HCT116 (cell line): ENCODE measurements around the gene PBLD. TPM values are rescaled to one million over a fixed set of nuclear protein-coding genes. Genes with fewer than 3 reads are reported as not detected.

Experiments used
- ATAC-seq: fragments of 200-7000 bp; cut with Tn5 transposase; 2 replicates; pipeline ENCODE4 v1.9.1; 2020; ENCODE audit warnings: mild to moderate bottlenecking, moderate library complexity
- BruUV-seq: library from RNA; stranded (reverse); fragments of 400-500 nt; replicated peaks from 2 replicates; lab custom pipeline; 2021; lab: Mats Ljungman, UMichigan
- CTCF ChIA-PET: fragments of 300-600 bp; sonication (Branson Sonifier 250); formaldehyde crosslinking; loops from one replicate; lab custom pipeline; 2021; ENCODE audit warnings: antibody characterized with exemption; lab: Charles Lee
- POLR2A ChIA-PET: fragments of 300-600, 350-600 bp; sonication (Branson Sonifier 250); formaldehyde crosslinking; loops from one replicate; lab custom pipeline; 2021; ENCODE audit warnings: antibody characterized with exemption; lab: Charles Lee
- RAD21 ChIA-PET, 2 experiments: fragments of 300-600 bp; sonication (Branson Sonifier 250); formaldehyde crosslinking; loops; one replicate each; lab custom pipeline; 2023; ENCODE audit warnings: low total read pairs in 2 of 2; ENCODE audit not compliant: uncharacterized antibody in 2 of 2, unreplicated experiment in 2 of 2, low non-redundant PET in 1 of 2; lab: Charles Lee
- DNase-seq: peaks from one replicate; pipeline ENCODE4 v3.0.0-alpha.2; 2010; ENCODE audit warnings: low read depth, low spot score
- H2AFZ ChIP-seq: fragments of 200-600 bp; shearing (Covaris generic), sonication (generic); 2 replicates; pipeline ENCODE4 v1.6.1; 2017; ENCODE audit warnings: low read depth, mixed run types, mixed read lengths, antibody characterized with exemption, low read length; ENCODE audit not compliant: poor library complexity, severe bottlenecking
- H3K27ac ChIP-seq: 2 replicates; pipeline ENCODE4 v1.5.1; 2012; ENCODE audit warnings: low read depth, low read length
- H3K27me3 ChIP-seq: fragments of 200-600 bp; sonication (generic); 2 replicates; pipeline ENCODE4 v1.6.1; 2016; ENCODE audit warnings: mixed run types, low read length, mixed read lengths; ENCODE audit not compliant: insufficient read depth
- H3K36me3 ChIP-seq, 2 experiments: fragments of 200-500 bp in 1 of 2; fragments of 200-600 bp in 1 of 2; sonication (Bioruptor generic) in 1 of 2; sonication (generic) in 1 of 2; 2 replicates each; pipeline versions ENCODE4 v1.5.1 to v1.6.1; 2014 to 2016; ENCODE audit warnings: low read length in 2 of 2, inconsistent platforms in 1 of 2, mixed read lengths in 1 of 2, mixed run types in 1 of 2; ENCODE audit not compliant: insufficient read depth in 2 of 2, control insufficient read depth in 1 of 2
- H3K4me1 ChIP-seq, 2 experiments: fragments of 200-600 bp in 1 of 2; sonication (generic) in 1 of 2; 2 replicates each; pipeline versions ENCODE4 v1.5.1 to v1.6.1; 2012 to 2017; ENCODE audit warnings: low read length in 2 of 2, inconsistent platforms in 1 of 2, mild to moderate bottlenecking in 1 of 2, mixed read lengths in 1 of 2, mixed run types in 1 of 2, moderate library complexity in 1 of 2; ENCODE audit not compliant: insufficient read depth in 2 of 2, control insufficient read depth in 1 of 2
- H3K4me2 ChIP-seq: fragments of 200-600 bp; sonication (generic); 2 replicates; pipeline ENCODE4 v1.6.1; 2017; ENCODE audit warnings: mixed run types, low read length, mixed read lengths
- H3K4me3 ChIP-seq, 2 experiments: fragments of 200-600 bp in 1 of 2; sonication (generic) in 1 of 2; replicated peaks in 1 of 2; 2 replicates each; pipeline ENCODE4 v1.5.1; 2011 to 2016; ENCODE audit warnings: low read length in 2 of 2, control low read depth in 1 of 2, low read depth in 1 of 2, mild to moderate bottlenecking in 1 of 2, mixed read lengths in 1 of 2, mixed run types in 1 of 2
- H3K79me2 ChIP-seq: fragments of 200-600 bp; sonication (generic); 2 replicates; pipeline ENCODE4 v1.6.1; 2017; ENCODE audit warnings: mild to moderate bottlenecking, mixed run types, low read length, moderate library complexity, mixed read lengths; ENCODE audit not compliant: insufficient read depth
- H3K9ac ChIP-seq: fragments of 200-600 bp; sonication (generic); 2 replicates; pipeline ENCODE4 v1.6.1; 2016; ENCODE audit warnings: low read length, mixed read lengths
- H3K9me2 ChIP-seq: fragments of 200-600 bp; sonication (generic), shearing (Covaris generic); 2 replicates; pipeline ENCODE4 v1.6.1; 2017; ENCODE audit warnings: mixed run types, mild to moderate bottlenecking, moderate library complexity; ENCODE audit not compliant: insufficient read depth
- H3K9me3 ChIP-seq, 2 experiments: fragments of 200-500 bp in 1 of 2; fragments of 200-600 bp in 1 of 2; sonication (Bioruptor generic) in 1 of 2; sonication (generic) in 1 of 2; 2 replicates each; pipeline ENCODE4 v1.6.1; 2014 to 2017; ENCODE audit warnings: low read length in 2 of 2, mixed read lengths in 2 of 2, inconsistent platforms in 1 of 2, low read depth in 1 of 2, mild to moderate bottlenecking in 1 of 2, mixed run types in 1 of 2, moderate library complexity in 1 of 2; ENCODE audit not compliant: control insufficient read depth in 1 of 2, insufficient read depth in 1 of 2
- H4K20me1 ChIP-seq: fragments of 200-600 bp; sonication (generic), shearing (Covaris generic); 2 replicates; pipeline ENCODE4 v1.6.1; 2017; ENCODE audit warnings: mixed run types, mild to moderate bottlenecking, moderate library complexity; ENCODE audit not compliant: insufficient read depth
- CEBPB ChIP-seq: IDR thresholded peaks from 2 replicates; pipeline ENCODE4 v1.6.1; 2012; ENCODE audit warnings: low read depth
- EZH2 ChIP-seq: fragments of 200-600 bp; sonication (generic); IDR thresholded peaks from 2 replicates; pipeline ENCODE4 v1.6.1; 2017; ENCODE audit warnings: antibody characterized with exemption, mixed run types
- JUND ChIP-seq: IDR thresholded peaks from 2 replicates; pipeline ENCODE4 v1.6.1; 2012
- POLR2AphosphoS5 ChIP-seq: IDR thresholded peaks from 2 replicates; pipeline ENCODE4 v1.6.1; 2011; ENCODE audit warnings: mild to moderate bottlenecking, low read depth, low read length, moderate library complexity
- SP1 ChIP-seq: IDR thresholded peaks from 2 replicates; pipeline ENCODE4 v1.6.1; 2012; ENCODE audit warnings: low read depth
- intact Hi-C: fragments of 100-400 bp; cut with micrococcal nuclease; formaldehyde crosslinking; loops from 2 replicates; pipeline ENCODE4 v1.10.0; 2022
- total RNA-seq: library from RNA; stranded (reverse); gene quantifications from one replicate; pipeline ENCODE4 v1.2.1, GENCODE V29; 2021; ENCODE audit not compliant: unreplicated experiment

Gene PBLD
- total RNA-seq, 1 experiment from 2014 or later, result 2.2 TPM

GRCh38 chr10:68340358-68341080 lies 7.8 kb upstream of the PBLD start:
- intact Hi-C loops, result no loop called here

DNA sequence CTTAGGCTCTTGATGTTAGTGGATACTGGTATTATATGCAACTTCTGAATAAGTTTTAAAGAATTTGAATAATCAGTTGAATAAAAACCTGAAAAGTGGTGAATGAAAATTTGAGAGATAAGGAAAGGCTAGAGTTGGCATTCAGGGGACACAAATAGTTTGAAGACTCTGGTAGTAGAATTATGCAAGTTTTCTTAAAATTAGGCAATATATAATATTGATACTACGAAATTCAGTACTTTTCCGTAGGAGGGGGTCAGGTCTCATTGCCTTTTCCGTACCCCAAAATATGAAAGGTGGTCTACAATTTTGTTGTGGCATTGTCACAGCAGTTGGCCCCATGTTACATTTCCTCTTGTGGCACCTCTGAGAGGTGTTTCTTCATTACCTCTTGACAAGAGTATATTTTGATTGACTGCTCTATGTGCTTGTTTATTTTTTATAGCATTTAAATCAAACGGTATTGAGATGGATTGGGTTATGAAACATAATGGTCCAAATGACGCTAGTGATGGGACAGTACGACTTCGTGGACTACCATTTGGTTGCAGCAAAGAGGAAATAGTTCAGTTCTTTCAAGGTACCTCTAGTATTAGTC lies 4.1 kb upstream of the PBLD start:
- POLR2A ChIA-PET, result no interaction called here

More at GRCh38 chr10:68340358-68341080, 7.8 kb upstream of the PBLD start:
- no peak overlapping the region for H3K27ac ChIP-seq
- peak; percentile 36; the same call in 1 of the 2 replicates for TF ChIP-seq POLR2AphosphoS5
- TF ChIP-seq SP1, result no peak
- TF ChIP-seq, all 23 proteins: peak for 1
- POLR2A ChIA-PET, result interaction anchor here (3.3 kb wide), 1 partner anchor 9 kb away, joined by 9 read pairs; the partner anchor contains the start of gene HNRNPH3
- H3K9ac ChIP-seq, result no peak overlapping the region
- H3K9me3 ChIP-seq, result no peaks in the 10 kb centered on the region
- 0 out of 4 replicates have a peak, but pooled peaks cover 0 to 3% of the 10 kb centered on the region in 2 experiments for H3K4me1 ChIP-seq
- H3K9me2 ChIP-seq, result no peaks in the 10 kb centered on the region
- RAD21 ChIA-PET, result no interaction called here
- CTCF ChIA-PET, result no interaction called here
- H3K4me3 ChIP-seq, result no peak overlapping the region
- no peak for DNase-seq
- H3K4me2 ChIP-seq, result no peak overlapping the region
- ATAC-seq, result no peak
- H3K79me2 ChIP-seq, result peaks cover 87% of the 10 kb centered on the region
- no TSS peak for BruUV-seq
- H4K20me1 ChIP-seq, result peaks cover 60% of the 10 kb centered on the region; the same call in 1 of the 2 replicates
- no peak overlapping the region for H2AFZ ChIP-seq
- H3K27me3 ChIP-seq, result no peaks in the 10 kb centered on the region
- peaks cover 66 to 78% of the 10 kb centered on the region in 2 experiments for H3K36me3 ChIP-seq

More for the DNA sequence above, 4.1 kb upstream of the PBLD start:
- no TSS peak for BruUV-seq
- Histone ChIP-seq H3K4me1 (peaks cover 14 to 18% of the 10 kb centered on the region in 2 experiments), H3K4me2 (no peak overlapping the region), H3K9me2 (no peaks in the 10 kb centered on the region), H3K36me3 (peaks cover 42 to 54% of the 10 kb centered on the region in 2 experiments), H3K27me3 (no peaks in the 10 kb centered on the region), H3K9ac (no peak overlapping the region), H3K9me3 (no peaks in the 10 kb centered on the region), H4K20me1 (peaks cover 76% of the 10 kb centered on the region; the same call in 1 of the 2 replicates), H3K4me3 (no peak overlapping the region), H3K27ac (no peak overlapping the region), H2AFZ (no peak overlapping the region), H3K79me2 (peaks cover 100% of the 10 kb centered on the region)
- intact Hi-C loops, result loop anchor here (10.0 kb wide), 1 partner anchor 482 kb away; no protein-coding TSS in a partner anchor
- RAD21 ChIA-PET, result no interaction called here
- DNase-seq (no peak), ATAC-seq (no peak)
- CTCF ChIA-PET, result no interaction called here
- TF ChIP-seq JUND (no peak), EZH2 (no peak), CEBPB (no peak)
